ENCODE results near the gene CALN1.
"Not testable (repeated sequence)": the region's sequence is repeated elsewhere in the genome, so short reads cannot be mapped to it uniquely, and the experiment has no call there.

CALN1 gene

GRCh38 chr7:71868797-71869196, 543.3 kb downstream of the CALN1 start:
- DNase-seq (ENCODE audit: low read depth in 2 of 2) = no peak

GRCh38 chr7:71867626-71868025, 544.5 kb downstream of the CALN1 start:
- DNase-seq (ENCODE audit: low read depth in 2 of 2) = no peak

GRCh38 chr7:71865172-71865571, 547.0 kb downstream of the CALN1 start:
- DNase-seq (ENCODE audit: low read depth in 2 of 2) = no peak

GRCh38 chr7:71864130-71864529, 548.0 kb downstream of the CALN1 start:
- DNase-seq (ENCODE audit: low read depth in 2 of 2) = no peak

- no peak for DNase-seq (ENCODE audit: low read depth in 2 of 2)
Measured at GRCh38 chr7:71860572-71860971, 551.6 kb downstream of the CALN1 start.

- no peak for DNase-seq (ENCODE audit: low read depth in 2 of 2)
Measured at GRCh38 chr7:71857338-71857737, 554.8 kb downstream of the CALN1 start.

GRCh38 chr7:71854546-71855397, 557.4 kb downstream of the CALN1 start:
- no peak for DNase-seq (ENCODE audit: low read depth in 2 of 2)

- DNase-seq (ENCODE audit: low read depth in 2 of 2) = no peak
Measured at GRCh38 chr7:71851776-71852498, 560.2 kb downstream of the CALN1 start.

- DNase-seq (ENCODE audit: low read depth in 2 of 2) = no peak
Measured at GRCh38 chr7:71846160-71846559, 566.0 kb downstream of the CALN1 start.

GRCh38 chr7:71843676-71844075, 568.5 kb downstream of the CALN1 start:
- DNase-seq (ENCODE audit: low read depth in 2 of 2) = no peak

GRCh38 chr7:71842786-71843185, 569.4 kb downstream of the CALN1 start:
- no peak for DNase-seq (ENCODE audit: low read depth in 2 of 2)

- DNase-seq (ENCODE audit: low read depth in 2 of 2) = no peak
Measured at GRCh38 chr7:71842381-71842780, 569.8 kb downstream of the CALN1 start.

GRCh38 chr7:71835056-71835455, 577.1 kb downstream of the CALN1 start:
- no peak for DNase-seq (ENCODE audit: low read depth in 2 of 2)

GRCh38 chr7:71829515-71829914, 582.6 kb downstream of the CALN1 start:
- DNase-seq (ENCODE audit: low read depth in 2 of 2) = no peak

- DNase-seq (ENCODE audit: low read depth in 2 of 2) = no peak
Measured at GRCh38 chr7:71828361-71828760, 583.8 kb downstream of the CALN1 start.

- no peak for DNase-seq (ENCODE audit: low read depth in 2 of 2)
Measured at GRCh38 chr7:71826141-71826540, 586.0 kb downstream of the CALN1 start.

- DNase-seq (ENCODE audit: low read depth in 2 of 2) = no peak
Measured at GRCh38 chr7:71824006-71824760, 588.0 kb downstream of the CALN1 start.

GRCh38 chr7:71822406-71822805, 589.7 kb downstream of the CALN1 start:
- not testable (repeated sequence) for DNase-seq (ENCODE audit: low read depth in 2 of 2)

- no peak for DNase-seq (ENCODE audit: low read depth in 2 of 2)
Measured at GRCh38 chr7:71817916-71818315, 594.2 kb downstream of the CALN1 start.

- DNase-seq (ENCODE audit: low read depth in 2 of 2) = no peak
Measured at GRCh38 chr7:71808115-71808514, 604.0 kb downstream of the CALN1 start.

GRCh38 chr7:71804256-71804655, 607.9 kb downstream of the CALN1 start:
- DNase-seq (ENCODE audit: low read depth in 2 of 2) = no peak

- DNase-seq (ENCODE audit: low read depth in 2 of 2) = no peak
Measured at GRCh38 chr7:71801976-71802375, 610.2 kb downstream of the CALN1 start.
